Astrocyte (in vitro differentiated cells and primary cell): Measurements from ENCODE around the gene MAP3K6. TPM values are rescaled to one million over a fixed set of nuclear protein-coding genes. Genes with fewer than 3 reads are reported as not detected.

Experiments used
- DNase-seq: peaks from one replicate; pipeline ENCODE4 v3.0.0-alpha.2; 2010; ENCODE audit warnings: low read depth
- FAIRE-seq: peaks from 2 replicates; lab custom pipeline; 2011; peaks lifted over from hg19 to GRCh38; lab: Jason Lieb, UNC
- H2AFZ ChIP-seq: 2 replicates; pipeline ENCODE4 v1.6.0; 2012; ENCODE audit warnings: low read depth, low read length, inconsistent platforms
- H3K27ac ChIP-seq: 2 replicates; pipeline ENCODE4 v1.5.1; 2011; ENCODE audit warnings: low read depth, low read length, inconsistent platforms
- H3K27me3 ChIP-seq: 2 replicates; pipeline ENCODE4 v1.6.0; 2011; ENCODE audit warnings: low read length, inconsistent platforms; ENCODE audit not compliant: insufficient read depth
- H3K36me3 ChIP-seq: 2 replicates; pipeline ENCODE4 v1.5.1; 2011; ENCODE audit warnings: low read length, inconsistent platforms; ENCODE audit not compliant: insufficient read depth
- H3K4me1 ChIP-seq: 2 replicates; pipeline ENCODE4 v1.5.1; 2011; ENCODE audit warnings: low read length, inconsistent platforms; ENCODE audit not compliant: insufficient read depth
- H3K4me2 ChIP-seq: 2 replicates; pipeline ENCODE4 v1.6.0; 2012; ENCODE audit warnings: low read length, inconsistent platforms
- H3K4me3 ChIP-seq: 2 replicates; pipeline ENCODE4 v1.5.1; 2011; ENCODE audit warnings: low read depth, mild to moderate bottlenecking, low read length, inconsistent platforms; ENCODE audit not compliant: insufficient read depth
- H3K79me2 ChIP-seq: 2 replicates; pipeline ENCODE4 v1.6.0; 2012; ENCODE audit warnings: mild to moderate bottlenecking, low read length, inconsistent platforms; ENCODE audit not compliant: insufficient read depth
- H3K9ac ChIP-seq: 2 replicates; pipeline ENCODE4 v1.6.0; 2012; ENCODE audit warnings: mild to moderate bottlenecking, low read length, inconsistent platforms
- H3K9me3 ChIP-seq: 2 replicates; pipeline ENCODE4 v1.5.1; 2012; ENCODE audit warnings: low read depth, mild to moderate bottlenecking, low read length, inconsistent platforms; ENCODE audit not compliant: insufficient read depth
- H4K20me1 ChIP-seq: 2 replicates; pipeline ENCODE4 v1.6.0; 2012; ENCODE audit warnings: low read length, inconsistent platforms; ENCODE audit not compliant: insufficient read depth
- H3K27ac Mint-ChIP-seq: one replicate; pipeline ENCODE4 v1.8.0; 2021; ENCODE audit warnings: mild to moderate bottlenecking, mixed read lengths; ENCODE audit not compliant: unreplicated experiment
- H3K27me3 Mint-ChIP-seq: one replicate; pipeline ENCODE4 v1.8.0; 2021; ENCODE audit warnings: low read depth, mixed read lengths; ENCODE audit not compliant: unreplicated experiment
- H3K36me3 Mint-ChIP-seq: one replicate; pipeline ENCODE4 v1.8.0; 2021; ENCODE audit warnings: low read depth, mixed read lengths; ENCODE audit not compliant: unreplicated experiment
- H3K4me1 Mint-ChIP-seq: one replicate; pipeline ENCODE4 v1.8.0; 2021; ENCODE audit warnings: low read depth, mixed read lengths; ENCODE audit not compliant: unreplicated experiment
- H3K4me3 Mint-ChIP-seq: one replicate; pipeline ENCODE4 v1.8.0; 2021; ENCODE audit warnings: mild to moderate bottlenecking, moderate library complexity, mixed read lengths; ENCODE audit not compliant: unreplicated experiment
- H3K9me3 Mint-ChIP-seq: one replicate; pipeline ENCODE4 v1.8.0; 2021; ENCODE audit warnings: mild to moderate bottlenecking, mixed read lengths; ENCODE audit not compliant: unreplicated experiment
- EZH2 ChIP-seq: IDR thresholded peaks from 2 replicates; pipeline ENCODE4 v1.6.1; 2012; ENCODE audit warnings: mild to moderate bottlenecking, low read length, inconsistent platforms; ENCODE audit not compliant: insufficient read depth
- total RNA-seq: library from RNA; stranded (reverse); gene quantifications from 2 replicates; pipeline ENCODE4 v1.2.1, GENCODE V29; 2021
- TF ChIP-seq, protein P1 (sequence below): IDR thresholded peaks from 2 replicates; pipeline ENCODE4 v1.5.1; 2011; ENCODE audit warnings: low read depth, mild to moderate bottlenecking, inconsistent platforms, low read length, moderate library complexity; ENCODE audit not compliant: insufficient read depth

Gene MAP3K6
- total RNA-seq, 1 donor from 2014 or later: 16.8 TPM

DNA sequence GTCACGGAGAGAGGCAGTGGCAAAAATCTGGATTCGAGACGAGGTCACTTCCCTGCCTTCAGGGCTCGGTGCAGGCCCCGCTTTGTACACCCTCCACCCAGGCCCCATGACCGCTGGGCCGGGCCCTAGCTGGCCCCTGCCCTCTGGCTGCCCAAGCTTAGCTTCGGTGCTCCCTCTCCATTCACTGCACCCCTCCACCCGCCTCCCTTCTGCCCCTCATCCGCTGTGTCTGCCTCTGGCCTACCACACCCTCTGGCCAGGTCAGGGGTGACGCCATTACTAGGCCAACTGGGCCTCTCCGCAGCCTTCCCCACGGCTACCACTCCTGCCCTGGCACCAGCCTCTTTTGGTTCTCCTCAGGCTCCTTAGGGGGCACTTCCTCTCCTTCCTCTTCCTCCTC, 16.9 kb upstream of the MAP3K6 start:
- FAIRE-seq: no peak
- TF ChIP-seq, protein P1, sequence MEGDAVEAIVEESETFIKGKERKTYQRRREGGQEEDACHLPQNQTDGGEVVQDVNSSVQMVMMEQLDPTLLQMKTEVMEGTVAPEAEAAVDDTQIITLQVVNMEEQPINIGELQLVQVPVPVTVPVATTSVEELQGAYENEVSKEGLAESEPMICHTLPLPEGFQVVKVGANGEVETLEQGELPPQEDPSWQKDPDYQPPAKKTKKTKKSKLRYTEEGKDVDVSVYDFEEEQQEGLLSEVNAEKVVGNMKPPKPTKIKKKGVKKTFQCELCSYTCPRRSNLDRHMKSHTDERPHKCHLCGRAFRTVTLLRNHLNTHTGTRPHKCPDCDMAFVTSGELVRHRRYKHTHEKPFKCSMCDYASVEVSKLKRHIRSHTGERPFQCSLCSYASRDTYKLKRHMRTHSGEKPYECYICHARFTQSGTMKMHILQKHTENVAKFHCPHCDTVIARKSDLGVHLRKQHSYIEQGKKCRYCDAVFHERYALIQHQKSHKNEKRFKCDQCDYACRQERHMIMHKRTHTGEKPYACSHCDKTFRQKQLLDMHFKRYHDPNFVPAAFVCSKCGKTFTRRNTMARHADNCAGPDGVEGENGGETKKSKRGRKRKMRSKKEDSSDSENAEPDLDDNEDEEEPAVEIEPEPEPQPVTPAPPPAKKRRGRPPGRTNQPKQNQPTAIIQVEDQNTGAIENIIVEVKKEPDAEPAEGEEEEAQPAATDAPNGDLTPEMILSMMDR: no peak
- TF ChIP-seq EZH2: no peak
- H2AFZ ChIP-seq: no peak overlapping the region
- no peaks in the 10 kb centered on the region for H3K36me3 ChIP-seq
- no peak overlapping the region for H3K27ac ChIP-seq
- H3K4me3 ChIP-seq: no peak overlapping the region
- H3K27ac Mint-ChIP-seq: no peak overlapping the region
- H4K20me1 ChIP-seq: no peaks in the 10 kb centered on the region
- H3K79me2 ChIP-seq: no peaks in the 10 kb centered on the region
- peaks cover 51% of the 10 kb centered on the region for H3K27me3 Mint-ChIP-seq
- H3K9me3 Mint-ChIP-seq: no peaks in the 10 kb centered on the region
- peaks cover 6% of the 10 kb centered on the region for H3K27me3 ChIP-seq
- no peak for DNase-seq
- no peaks in the 10 kb centered on the region for H3K4me1 ChIP-seq
- H3K4me2 ChIP-seq: no peak overlapping the region
- H3K4me3 Mint-ChIP-seq: no peak overlapping the region
- no peak overlapping the region for H3K9ac ChIP-seq
- H3K4me1 Mint-ChIP-seq: no peaks in the 10 kb centered on the region
- H3K9me3 ChIP-seq: no peaks in the 10 kb centered on the region
- no peaks in the 10 kb centered on the region for H3K36me3 Mint-ChIP-seq

GRCh38 chr1:27383039-27383605, 16.4 kb upstream of the MAP3K6 start, which contains the start of gene CD164L2:
CD164L2 (minus strand) TSS chr1:27383333; CDS start chr1:27383239, 94 bp downstream.
- Mint-ChIP-seq H3K4me1 (no peaks in the 10 kb centered on the region), H3K4me3 (no peak within 1 kb of the TSS), H3K27me3 (peaks cover 46% of the 10 kb centered on the region), H3K36me3 (no peaks in the 10 kb centered on the region), H3K9me3 (no peaks in the 10 kb centered on the region), H3K27ac (no peak within 1 kb of the TSS)
- FAIRE-seq (no peak), DNase-seq (no peak)
- no peaks in the 10 kb centered on the region for H3K4me1 ChIP-seq
- TF ChIP-seq, protein P1: no peak
- TF ChIP-seq EZH2: no peak
- no peak within 1 kb of the TSS for H3K9ac ChIP-seq
- H2AFZ ChIP-seq: no peak within 1 kb of the TSS
- peaks cover 6% of the 10 kb centered on the region for H3K27me3 ChIP-seq
- no peak within 1 kb of the TSS for H3K4me3 ChIP-seq
- H3K9me3 ChIP-seq: no peaks in the 10 kb centered on the region
- no peak within 1 kb of the TSS for H3K4me2 ChIP-seq
- H3K27ac ChIP-seq: no peak within 1 kb of the TSS
- H3K79me2 ChIP-seq: no peaks in the 10 kb centered on the region
- H4K20me1 ChIP-seq: no peaks in the 10 kb centered on the region
- H3K36me3 ChIP-seq: no peaks in the 10 kb centered on the region

- Histone ChIP-seq H3K4me2 (no peak overlapping the region), H2AFZ (no peak overlapping the region), H3K27me3 (peaks cover 5% of the 10 kb centered on the region), H3K4me3 (no peak overlapping the region), H3K36me3 (no peaks in the 10 kb centered on the region), H3K9me3 (no peaks in the 10 kb centered on the region), H4K20me1 (no peaks in the 10 kb centered on the region), H3K79me2 (no peaks in the 10 kb centered on the region), H3K4me1 (no peaks in the 10 kb centered on the region), H3K27ac (no peak overlapping the region), H3K9ac (no peak overlapping the region)
- no peak for TF ChIP-seq EZH2
- TF ChIP-seq, protein P1: no peak
- DNase-seq: no peak
- Mint-ChIP-seq H3K27ac (no peak overlapping the region), H3K36me3 (no peaks in the 10 kb centered on the region), H3K9me3 (no peaks in the 10 kb centered on the region), H3K27me3 (peaks cover 45% of the 10 kb centered on the region), H3K4me3 (no peak overlapping the region), H3K4me1 (no peaks in the 10 kb centered on the region)
- FAIRE-seq: no peak
Measured at GRCh38 chr1:27381969-27382762, 15.4 kb upstream of the MAP3K6 start.
